ENCODE data around the gene HECTD2. TPM values are rescaled to one million over a fixed set of nuclear protein-coding genes. Genes with fewer than 3 reads are reported as not detected.
A peak's percentile ranks its signal among the peaks of the same experiment; 100 is the strongest.

The HECTD2 gene
- total and polyA plus RNA-seq, 2 of the 8 experiments (the other 6 are each of a cell fraction or from before 2014, with no cell fraction given): 5.7 to 11.9 TPM

- TF ChIP-seq PHF8 (conservative IDR thresholded peaks at IDR 0.05; ENCODE audit: low read depth, low read length) (peak; percentile 82), CBX8 (IDR thresholded peaks at IDR 0.05; ENCODE audit: borderline replicate concordance, low read depth, low read length) (no peak), KDM4A (IDR thresholded peaks at IDR 0.05; ENCODE audit: low read depth, low read length, severe bottlenecking) (peak; percentile 70), RBBP5 (IDR thresholded peaks at IDR 0.05; ENCODE audit: borderline replicate concordance, low read depth, low read length) (peak; percentile 100; the same call in 1 of the 2 replicates), NANOG (IDR thresholded peaks at IDR 0.05; ENCODE audit: insufficient read depth, low read depth, low read length, poor library complexity, severe bottlenecking) (no peak), FOSL1 (IDR thresholded peaks at IDR 0.05; ENCODE audit: insufficient read depth, low read depth, low read length) (no peak), EGR1 (IDR thresholded peaks at IDR 0.05; ENCODE audit: borderline replicate concordance, low read depth, low read length) (0 out of 2 replicates have a peak, but pooled peaks have one; percentile 70), SRF (IDR thresholded peaks at IDR 0.05; ENCODE audit: low read depth, low read length) (0 out of 2 replicates have a peak, but pooled peaks have one; percentile 22), ASH2L (IDR thresholded peaks at IDR 0.05; ENCODE audit: low read length) (peak; percentile 88), MAFK (IDR thresholded peaks at IDR 0.05; ENCODE audit: low read depth, low read length) (no peak), POLR2AphosphoS5 (IDR thresholded peaks at IDR 0.05; ENCODE audit: low read depth, low read length) (peak; percentile 88), SP4 (IDR thresholded peaks at IDR 0.05; ENCODE audit: low read length) (no peak), POLR2A (IDR thresholded peaks at IDR 0.05; ENCODE audit: control extremely low read depth in 1 of 2, low read depth in 2 of 2, low read length in 2 of 2) (peak; percentile 62 to 96), BACH1 (IDR thresholded peaks at IDR 0.05; ENCODE audit: low read length) (0 out of 2 replicates have a peak, but pooled peaks have one; percentile 23), CTCF (IDR thresholded peaks at IDR 0.05; ENCODE audit: control extremely low read depth in 1 of 3, insufficient read depth in 1 of 3, low read depth in 1 of 3, low read length in 3 of 3) (peak; percentile 25 to 43 (median 27)), RXRA (IDR thresholded peaks at IDR 0.05; ENCODE audit: insufficient read depth, low read depth, low read length) (no peak), GABPA (IDR thresholded peaks at IDR 0.05; ENCODE audit: borderline replicate concordance, insufficient read depth, low read length) (no peak), TAF7 (optimal IDR thresholded peaks at IDR 0.05; ENCODE audit: borderline replicate concordance, low read depth, low read length) (peak; percentile 94), TEAD4 (IDR thresholded peaks at IDR 0.05; ENCODE audit: low read depth, low read length) (no peak)
- TF ChIP-seq, protein P1, sequence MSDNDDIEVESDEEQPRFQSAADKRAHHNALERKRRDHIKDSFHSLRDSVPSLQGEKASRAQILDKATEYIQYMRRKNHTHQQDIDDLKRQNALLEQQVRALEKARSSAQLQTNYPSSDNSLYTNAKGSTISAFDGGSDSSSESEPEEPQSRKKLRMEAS (IDR thresholded peaks at IDR 0.05): 0 out of 2 replicates have a peak, but pooled peaks have one; percentile 12
- TF ChIP-seq, protein P2, sequence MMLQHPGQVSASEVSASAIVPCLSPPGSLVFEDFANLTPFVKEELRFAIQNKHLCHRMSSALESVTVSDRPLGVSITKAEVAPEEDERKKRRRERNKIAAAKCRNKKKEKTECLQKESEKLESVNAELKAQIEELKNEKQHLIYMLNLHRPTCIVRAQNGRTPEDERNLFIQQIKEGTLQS (IDR thresholded peaks at IDR 0.05; ENCODE audit: insufficient read depth, low read depth, low read length): 0 out of 2 replicates have a peak, but pooled peaks have one; percentile 21
These were observed at the start of gene HECTD2 (continued) for GRCh38 chr10:91409869-91410637.

Data from H1 (cell line).